CD4-positive, alpha-beta T cell treated with Interleukin-4 for 4 hours (primary cell): Measurements from ENCODE around the gene ARHGEF19.
"Not testable (repeated sequence)": the region's sequence is repeated elsewhere in the genome, so short reads cannot be mapped to it uniquely, and the experiment has no call there.

Experiments used
- DNase-seq: peaks from one replicate; pipeline ENCODE4 v3.0.0-alpha.2; 2020

ARHGEF19 gene

GRCh38 chr1:16212251-16212961 is at the start of gene ARHGEF19:
Gene ARHGEF19 (minus strand): TSS chr1:16212652. CDS start chr1:16209054, 3,598 bp downstream.
- no peak for DNase-seq

GRCh38 chr1:16262067-16262466 is 49.6 kb upstream of the ARHGEF19 start:
- no peak for DNase-seq

- no peak for DNase-seq
These were observed 48.4 kb upstream of the ARHGEF19 start for GRCh38 chr1:16260814-16261213.

- no peak for DNase-seq
These were observed 46.2 kb upstream of the ARHGEF19 start for GRCh38 chr1:16258591-16259135.

GRCh38 chr1:16257968-16258367 is 45.5 kb upstream of the ARHGEF19 start:
- DNase-seq = no peak

GRCh38 chr1:16257556-16257955 is 45.1 kb upstream of the ARHGEF19 start:
- not testable (repeated sequence) for DNase-seq

GRCh38 chr1:16256478-16256877 is 44.0 kb upstream of the ARHGEF19 start:
- DNase-seq = no peak

- DNase-seq = no peak
These were observed 41.9 kb upstream of the ARHGEF19 start for GRCh38 chr1:16254263-16254928.

GRCh38 chr1:16253332-16253922 is 41.0 kb upstream of the ARHGEF19 start:
- DNase-seq = no peak

- DNase-seq = no peak
These were observed 40.5 kb upstream of the ARHGEF19 start for GRCh38 chr1:16252912-16253311.

GRCh38 chr1:16251381-16251780 is 38.9 kb upstream of the ARHGEF19 start:
- no peak for DNase-seq

GRCh38 chr1:16250524-16251251 is 38.2 kb upstream of the ARHGEF19 start:
- no peak for DNase-seq

GRCh38 chr1:16249596-16250241 is 37.3 kb upstream of the ARHGEF19 start:
- DNase-seq = no peak

GRCh38 chr1:16248603-16249516 is 36.4 kb upstream of the ARHGEF19 start:
- no peak for DNase-seq

- no peak for DNase-seq
These were observed 35.6 kb upstream of the ARHGEF19 start for GRCh38 chr1:16248007-16248436.

- no peak for DNase-seq
These were observed 35.0 kb upstream of the ARHGEF19 start for GRCh38 chr1:16247441-16247840.

- no peak for DNase-seq
These were observed 34.5 kb upstream of the ARHGEF19 start for GRCh38 chr1:16246961-16247360.

- not testable (repeated sequence) for DNase-seq
These were observed 33.8 kb upstream of the ARHGEF19 start for GRCh38 chr1:16246239-16246638.

- no peak for DNase-seq
These were observed 33.2 kb upstream of the ARHGEF19 start for GRCh38 chr1:16245476-16246196.

- DNase-seq = no peak
These were observed 32.3 kb upstream of the ARHGEF19 start for GRCh38 chr1:16244650-16245285.
